COR-L47 (cell line): ENCODE data around the gene FKBP5.
"Not testable (repeated sequence)": the region's sequence is repeated elsewhere in the genome, so short reads cannot be mapped to it uniquely, and the experiment has no call there.

Experiments
- DNase-seq: peaks from one replicate; lab custom pipeline; 2025; lab: John Stamatoyannopoulos, UW

The FKBP5 gene

DNA sequence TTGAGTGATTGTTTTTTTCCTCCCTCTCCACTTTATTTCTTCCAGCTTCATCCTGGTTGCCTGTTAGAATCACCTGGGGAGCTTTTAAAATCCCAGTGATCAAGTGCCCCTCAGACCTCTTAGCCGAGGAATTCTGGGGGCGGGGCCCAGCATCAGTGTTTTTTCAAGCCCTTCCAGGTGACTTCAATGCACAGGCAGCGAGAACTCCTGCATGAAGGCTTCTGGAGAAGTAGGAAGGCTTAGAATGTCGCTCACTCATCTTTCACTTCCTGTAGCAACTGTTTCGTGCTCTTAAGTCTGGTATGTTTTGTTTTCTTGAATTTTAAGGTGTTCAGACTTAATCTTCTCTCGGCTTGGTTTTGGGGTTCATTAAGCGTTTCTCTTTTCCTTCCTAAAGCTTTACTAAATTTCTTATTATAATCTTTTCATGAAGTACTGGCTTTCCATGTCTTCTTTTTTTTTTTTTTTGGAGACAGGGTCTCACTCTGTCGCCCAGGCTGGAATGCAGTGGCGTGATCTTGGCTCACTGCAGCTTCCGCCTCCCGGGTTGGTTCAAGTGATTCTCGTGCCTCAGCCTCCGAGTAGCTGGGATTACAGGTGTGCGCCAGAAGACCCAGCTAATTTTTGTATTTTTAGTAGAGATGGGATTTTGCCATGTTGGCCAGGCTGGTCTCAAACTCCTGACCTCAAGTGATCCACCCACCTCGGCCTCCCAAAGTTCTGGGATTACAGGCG lies 145.1 kb downstream of the FKBP5 start:
- no peak for DNase-seq

DNA sequence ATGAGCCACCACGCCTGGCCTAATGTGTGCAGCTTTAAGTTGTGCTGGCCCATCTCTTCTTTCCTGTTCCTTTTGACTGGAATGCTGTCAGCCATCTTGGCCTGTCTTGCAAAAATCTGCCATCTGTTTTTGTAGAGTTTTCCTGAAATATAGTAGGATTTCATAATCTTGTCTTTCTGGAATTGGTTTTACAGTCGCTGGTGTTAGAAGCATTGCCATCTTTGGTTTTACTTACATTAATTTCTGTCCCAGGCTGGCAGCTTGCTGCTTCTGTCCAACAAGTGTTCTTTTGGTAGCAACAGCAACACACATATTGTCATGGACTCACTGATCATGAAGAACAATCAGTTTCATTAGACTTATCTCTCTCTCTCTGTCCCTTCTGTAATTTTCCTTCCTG lies 146.9 kb downstream of the FKBP5 start:
- no peak for DNase-seq

DNA sequence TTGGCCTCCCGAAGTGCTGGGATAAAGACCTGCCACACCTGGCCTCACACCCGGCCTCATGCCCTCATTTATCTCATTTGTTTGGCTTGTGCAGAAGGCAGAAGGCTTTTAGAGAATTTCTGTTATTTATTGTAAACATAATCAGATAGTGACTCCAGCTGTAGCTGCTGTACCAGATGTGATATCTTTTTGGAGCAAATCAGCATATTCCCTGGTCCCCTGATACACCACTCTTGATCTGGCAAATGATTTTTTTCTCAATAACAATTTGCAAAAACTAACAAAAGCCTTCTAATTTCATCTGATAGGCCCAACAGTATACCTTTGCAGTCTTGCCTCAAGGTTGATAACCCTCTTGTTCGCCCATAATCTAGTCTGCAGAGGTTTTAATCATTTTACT lies 149.5 kb downstream of the FKBP5 start:
- DNase-seq, result no peak

DNA sequence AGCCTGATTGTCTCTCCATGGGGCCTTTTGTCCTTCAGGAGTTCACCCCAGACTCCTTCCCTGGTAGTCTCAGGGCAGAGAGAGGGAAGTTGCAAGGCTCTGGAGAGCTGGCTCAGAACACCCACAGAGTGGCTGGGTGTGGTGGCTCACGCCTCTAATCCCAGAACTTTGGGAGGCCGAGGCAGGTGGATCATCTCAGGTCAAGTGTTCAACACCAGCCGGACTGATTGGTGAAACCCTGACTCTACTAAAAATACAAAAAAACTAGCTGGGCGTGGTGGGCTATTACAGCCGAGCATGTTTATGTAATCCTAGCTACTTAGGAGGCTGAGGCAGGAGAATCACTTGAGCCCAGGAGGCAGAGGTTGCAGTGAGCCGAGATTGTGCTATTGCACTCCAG lies 152.9 kb downstream of the FKBP5 start:
- DNase-seq, result not testable (repeated sequence)

DNA sequence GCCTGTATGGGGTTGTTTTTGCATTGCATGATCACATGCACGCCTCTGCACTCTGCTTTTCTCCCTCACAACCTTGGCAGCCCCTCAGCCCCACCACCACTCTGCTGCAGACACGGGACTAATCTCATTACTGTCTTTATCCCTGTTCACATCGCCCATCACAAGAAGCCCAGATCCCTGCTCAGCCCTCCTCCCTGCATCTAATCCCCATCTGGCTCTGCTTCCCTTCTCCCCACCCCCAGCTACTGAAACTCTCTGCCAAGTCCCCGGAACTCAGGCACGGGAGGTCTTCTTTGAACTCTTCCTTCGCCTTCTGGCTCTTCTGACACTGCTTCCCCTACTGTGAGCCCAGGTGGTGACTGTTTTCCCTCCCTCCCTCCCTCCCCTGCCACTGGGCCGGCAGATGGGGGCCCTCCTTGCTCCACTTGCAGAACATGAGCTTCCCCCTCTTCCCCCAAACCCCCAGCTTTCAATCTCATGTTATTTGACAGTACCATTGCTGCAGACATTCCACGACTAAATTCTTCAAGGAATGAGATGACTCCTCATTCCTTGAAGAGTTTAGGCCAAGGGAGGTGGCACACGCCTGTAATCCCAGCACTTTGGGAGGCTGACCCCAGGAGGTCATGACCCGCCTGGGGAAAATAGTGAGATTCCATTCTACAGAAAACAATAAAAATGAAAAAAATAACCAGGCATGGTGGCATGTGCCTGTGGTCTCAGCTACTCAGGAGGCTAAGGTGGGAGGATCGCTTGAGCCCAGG lies 154.1 kb downstream of the FKBP5 start:
- no peak for DNase-seq

DNA sequence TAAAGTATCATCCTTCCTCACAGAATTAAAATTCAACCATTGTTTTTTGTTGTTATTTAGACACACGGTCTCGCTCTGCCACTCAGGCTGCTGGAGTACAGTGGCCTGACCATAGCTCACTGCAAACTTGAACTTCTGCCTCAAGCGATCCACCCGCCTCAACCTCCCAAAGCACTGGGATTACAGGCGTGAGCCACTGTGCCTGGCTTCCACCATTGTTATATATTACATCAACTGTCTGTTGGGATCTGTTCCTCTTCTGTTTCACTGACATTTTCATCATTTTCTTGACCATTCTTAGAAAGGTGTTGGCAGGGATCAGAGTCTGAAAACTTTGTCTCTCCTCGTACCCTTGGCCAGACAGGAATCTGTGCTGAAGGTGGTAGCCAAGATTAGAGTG lies 154.7 kb downstream of the FKBP5 start:
- no peak for DNase-seq

DNA sequence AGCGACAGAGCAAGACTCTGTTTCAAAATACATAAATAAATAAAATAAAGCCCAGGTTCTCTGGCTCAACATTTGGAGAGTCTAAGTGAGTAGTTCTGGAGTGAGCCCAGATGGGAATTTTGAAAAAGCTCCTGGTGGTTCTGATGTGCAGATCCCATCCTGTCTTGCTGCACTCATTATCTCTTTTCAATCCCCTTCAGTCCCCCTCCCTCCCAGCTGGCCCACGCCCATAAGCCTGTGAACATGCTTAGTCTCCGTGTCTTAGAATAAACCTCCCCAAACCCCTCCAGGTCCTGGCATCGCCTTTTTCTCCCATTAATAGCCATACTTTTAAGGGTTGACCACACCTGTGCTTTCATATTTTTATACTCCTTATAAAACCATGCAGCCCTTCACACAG lies 156.6 kb downstream of the FKBP5 start:
- DNase-seq, result no peak

DNA sequence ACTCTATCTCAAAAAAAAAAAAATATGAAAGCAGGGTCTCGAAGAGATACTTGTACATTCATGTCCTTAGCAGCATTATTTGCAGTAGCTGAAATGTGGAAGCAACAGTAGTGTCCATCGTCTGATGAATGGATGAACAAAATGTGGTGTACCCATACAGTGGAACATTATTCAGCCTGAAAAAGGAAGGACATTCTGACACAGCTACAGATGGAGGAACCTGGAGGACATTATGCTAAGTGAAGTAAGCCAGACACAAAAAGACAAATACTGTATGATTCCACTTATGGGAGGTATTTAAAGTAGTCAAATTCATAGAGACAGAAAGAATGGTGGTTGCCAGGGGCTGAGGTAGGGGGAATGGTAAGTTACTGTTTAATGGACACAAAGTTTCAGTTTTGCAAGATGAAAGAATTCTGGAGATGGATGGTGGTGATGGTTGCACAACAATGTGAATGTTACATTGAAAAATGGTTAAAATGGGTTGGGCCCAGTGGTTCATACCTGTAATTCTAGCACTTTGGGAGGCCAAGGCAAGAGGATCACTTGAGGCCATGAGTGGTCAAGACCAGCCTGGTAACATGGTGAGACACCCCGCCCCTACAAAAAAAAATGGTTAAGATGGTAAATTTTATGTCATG lies 164.2 kb downstream of the FKBP5 start:
- no peak for DNase-seq
